ENCODE results near the gene VASP.

VASP gene

GRCh38 chr19:45505151-45505995 is 1.9 kb upstream of the VASP start:
- no peak for ATAC-seq
- no peak for TF ChIP-seq RARB (CRISPR knock-in tag; IDR thresholded peaks at IDR 0.05)
- TF ChIP-seq ZNF70 (CRISPR knock-in tag; IDR thresholded peaks at IDR 0.05): no peak
- TF ChIP-seq TSHZ2 (CRISPR knock-in tag; IDR thresholded peaks at IDR 0.05): no peak
- no peak for TF ChIP-seq TOX (CRISPR knock-in tag; IDR thresholded peaks at IDR 0.05; ENCODE audit: borderline replicate concordance)
- no peak for TF ChIP-seq ESRRG (CRISPR knock-in tag; IDR thresholded peaks at IDR 0.05)
- TF ChIP-seq CSDC2 (CRISPR knock-in tag; IDR thresholded peaks at IDR 0.05): no peak
- no peak for TF ChIP-seq BACH2 (CRISPR knock-in tag; IDR thresholded peaks at IDR 0.05; ENCODE audit: borderline replicate concordance)
- TF ChIP-seq PPARA (CRISPR knock-in tag; IDR thresholded peaks at IDR 0.05; ENCODE audit: borderline replicate concordance): no peak
- TF ChIP-seq ZC3H10 (CRISPR knock-in tag; IDR thresholded peaks at IDR 0.05): no peak
- no peak for TF ChIP-seq CSRNP3 (CRISPR knock-in tag; IDR thresholded peaks at IDR 0.05)

- TF ChIP-seq PATZ1 (CRISPR knock-in tag; IDR thresholded peaks at IDR 0.05; ENCODE audit: borderline replicate concordance): no peak
- no peak for TF ChIP-seq ARNTL (CRISPR knock-in tag; IDR thresholded peaks at IDR 0.05; ENCODE audit: borderline replicate concordance, low read depth)
- no peak for TF ChIP-seq CSRNP3 (CRISPR knock-in tag; IDR thresholded peaks at IDR 0.05)
- no peak for TF ChIP-seq TOX (CRISPR knock-in tag; IDR thresholded peaks at IDR 0.05; ENCODE audit: borderline replicate concordance)
- TF ChIP-seq CREB5 (CRISPR knock-in tag; IDR thresholded peaks at IDR 0.05; ENCODE audit: low read depth): no peak
- no peak for TF ChIP-seq POU6F1 (CRISPR knock-in tag; IDR thresholded peaks at IDR 0.05; ENCODE audit: borderline replicate concordance, low read depth)
- no peak for TF ChIP-seq ZNF565 (CRISPR knock-in tag; conservative IDR thresholded peaks at IDR 0.05; ENCODE audit: low read depth)
- no peak for TF ChIP-seq ESRRG (CRISPR knock-in tag; IDR thresholded peaks at IDR 0.05)
- TF ChIP-seq TSHZ2 (CRISPR knock-in tag; IDR thresholded peaks at IDR 0.05): no peak
- ATAC-seq: no peak
Measured at GRCh38 chr19:45505996-45506245, 1.4 kb upstream of the VASP start.

All from SK-N-SH treated with all-trans-retinoic acid at 6 μM for 48 hours (cell line).